Spinal cord (tissue), 10 donors: ENCODE data around the gene FOXP3. TPM values are rescaled to one million over a fixed set of nuclear protein-coding genes. Genes with fewer than 3 reads are reported as not detected.
A peak's percentile ranks its signal among the peaks of the same experiment; 100 is the strongest.

Source experiments
- DNase-seq, 6 donors: peaks; one replicate each; pipeline versions ENCODE4 v3.0.0 to v3.0.0-alpha.2; 2013 to 2015; ENCODE audit warnings: low spot score in 6 of 6, low read depth in 4 of 6
- H3K27ac ChIP-seq: one replicate; pipeline ENCODE4 v1.5.1; 2013; ENCODE audit warnings: low read depth, low read length, control low read depth
- H3K27me3 ChIP-seq: one replicate; pipeline ENCODE4 v1.6.1; 2013; ENCODE audit warnings: low read length; ENCODE audit not compliant: control insufficient read depth, insufficient read depth
- H3K36me3 ChIP-seq: one replicate; pipeline ENCODE4 v1.6.1; 2013; ENCODE audit warnings: low read length; ENCODE audit not compliant: control insufficient read depth, insufficient read depth
- H3K4me1 ChIP-seq: one replicate; pipeline ENCODE4 v1.6.1; 2013; ENCODE audit warnings: low read length; ENCODE audit not compliant: control insufficient read depth, insufficient read depth
- H3K4me3 ChIP-seq: one replicate; pipeline ENCODE4 v1.5.1; 2013; ENCODE audit warnings: low read depth, low read length, control low read depth
- H3K9me3 ChIP-seq: one replicate; pipeline ENCODE4 v1.6.1; 2013; ENCODE audit warnings: low read length; ENCODE audit not compliant: control insufficient read depth, insufficient read depth
- WGBS: methylation state at CpG from one replicate; pipeline ENCODE4 v1.1.5; 2013; ENCODE audit warnings: missing lambda C conversion rate; ENCODE audit not compliant: insufficient coverage; 5-methylcytosine and 5-hydroxymethylcytosine counted together
- polyA plus RNA-seq, 2 donors: library from polyadenylated mRNA; unstranded; fragments of 120-200 nt; gene quantifications; one replicate each; pipeline ENCODE4 v1.2.1, GENCODE V29; 2013; ENCODE audit not compliant: insufficient read length in 2 of 2
- total RNA-seq, 2 donors: library from RNA; depleted of rRNA in 1 of 2; stranded (reverse); fragments of 120-200 nt in 1 of 2; fragments of >200 nt in 1 of 2; gene quantifications; one replicate each; pipeline versions ENCODE4 v1.2.3 to v1.2.4, GENCODE V29; 2013 to 2014
- donor health status: healthy.

FOXP3 gene
- total and polyA plus RNA-seq, 4 donors = 0.11 to 1.3 (median 1.2) TPM; not detected in 1

DNA sequence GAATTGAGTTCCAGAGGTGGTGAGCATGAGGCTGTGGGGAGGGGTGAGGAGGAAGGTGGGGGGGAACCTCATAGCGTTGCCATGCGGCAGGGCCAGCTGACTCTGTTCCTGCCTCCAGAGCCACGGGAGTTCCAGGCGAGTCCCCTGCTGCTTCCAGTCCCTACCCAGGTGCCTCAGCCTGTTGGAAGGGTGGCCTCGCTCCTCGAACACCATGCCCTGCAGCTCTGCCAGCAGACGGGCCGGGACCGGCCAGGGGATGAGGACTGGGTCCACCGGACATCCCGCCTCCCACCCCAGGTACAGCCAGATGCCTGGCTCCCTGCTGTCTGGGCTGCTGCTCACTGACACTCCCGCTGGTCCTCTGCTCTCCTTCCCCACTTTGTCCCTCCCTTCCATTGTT is 21.3 kb downstream of the FOXP3 start:
- DNase-seq = no peak
- no peaks in the 10 kb centered on the region for H3K9me3 ChIP-seq
- WGBS = 78% methylated on average over 12 of the region's 12 CpGs

GRCh38 chrX:49242545-49243066 is 21.9 kb downstream of the FOXP3 start:
- H3K27me3 ChIP-seq = no peaks in the 10 kb centered on the region
- H3K27ac ChIP-seq = no peak overlapping the region
- H3K36me3 ChIP-seq = peaks cover 47% of the 10 kb centered on the region
- H3K9me3 ChIP-seq = no peaks in the 10 kb centered on the region
- no peak for DNase-seq
- no peaks in the 10 kb centered on the region for H3K4me1 ChIP-seq
- 85% methylated on average over 9 of the region's 12 CpGs for WGBS
- H3K4me3 ChIP-seq = no peak overlapping the region

More for the DNA sequence above, 21.3 kb downstream of the FOXP3 start:
- no peaks in the 10 kb centered on the region for H3K4me1 ChIP-seq
- no peak overlapping the region for H3K4me3 ChIP-seq
- H3K27ac ChIP-seq = no peak overlapping the region
- H3K27me3 ChIP-seq = no peaks in the 10 kb centered on the region
- peaks cover 52% of the 10 kb centered on the region for H3K36me3 ChIP-seq

DNA sequence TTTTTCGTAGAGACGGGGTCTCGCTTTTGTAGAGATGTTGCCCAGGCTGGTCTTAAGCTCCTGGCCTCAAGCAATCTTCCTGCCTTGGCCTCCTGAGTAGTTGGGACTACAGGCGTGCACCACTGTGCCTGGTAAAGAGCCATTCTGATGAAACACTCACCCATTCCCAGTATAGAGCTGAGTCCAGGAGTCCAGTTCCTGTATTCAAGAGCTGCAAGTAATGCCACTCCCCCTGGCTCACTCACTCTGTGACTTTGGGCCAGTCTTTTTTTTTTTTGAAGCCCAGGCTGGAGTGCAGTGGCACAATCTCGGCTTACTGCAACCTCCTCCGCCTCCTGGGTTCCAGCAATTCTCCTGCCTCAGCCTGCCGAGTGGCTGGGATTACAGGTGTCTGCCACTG is 25.8 kb downstream of the FOXP3 start:
- H3K9me3 ChIP-seq = no peaks in the 10 kb centered on the region
- no peak overlapping the region for H3K4me3 ChIP-seq
- no peak for DNase-seq
- H3K27me3 ChIP-seq = no peaks in the 10 kb centered on the region
- 65% methylated on average over 7 of the region's 7 CpGs for whole genome bisulfite sequencing
- H3K36me3 ChIP-seq = peaks cover 20% of the 10 kb centered on the region
- peaks cover 5% of the 10 kb centered on the region for H3K4me1 ChIP-seq
- no peak overlapping the region for H3K27ac ChIP-seq

GRCh38 chrX:49237060-49237459 is 27.4 kb downstream of the FOXP3 start:
- WGBS = 81% methylated on average over 9 of the region's 9 CpGs
- H3K4me1 ChIP-seq = peaks cover 5% of the 10 kb centered on the region
- H3K9me3 ChIP-seq = no peaks in the 10 kb centered on the region
- no peak overlapping the region for H3K4me3 ChIP-seq
- no peak overlapping the region for H3K27ac ChIP-seq
- no peaks in the 10 kb centered on the region for H3K27me3 ChIP-seq
- DNase-seq = no peak
- peaks cover 7% of the 10 kb centered on the region for H3K36me3 ChIP-seq

GRCh38 chrX:49233887-49234555 is 30.5 kb downstream of the FOXP3 start:
- no peaks in the 10 kb centered on the region for H3K9me3 ChIP-seq
- peaks cover 3% of the 10 kb centered on the region for H3K36me3 ChIP-seq
- H3K4me1 ChIP-seq = peaks cover 17% of the 10 kb centered on the region
- no peak overlapping the region for H3K27ac ChIP-seq
- WGBS = 41% methylated on average over 56 of the region's 56 CpGs
- DNase-seq = peak in 2 of 6 donors; percentile 3 to 4
- no peak overlapping the region for H3K4me3 ChIP-seq
- peaks cover 2% of the 10 kb centered on the region for H3K27me3 ChIP-seq

DNA sequence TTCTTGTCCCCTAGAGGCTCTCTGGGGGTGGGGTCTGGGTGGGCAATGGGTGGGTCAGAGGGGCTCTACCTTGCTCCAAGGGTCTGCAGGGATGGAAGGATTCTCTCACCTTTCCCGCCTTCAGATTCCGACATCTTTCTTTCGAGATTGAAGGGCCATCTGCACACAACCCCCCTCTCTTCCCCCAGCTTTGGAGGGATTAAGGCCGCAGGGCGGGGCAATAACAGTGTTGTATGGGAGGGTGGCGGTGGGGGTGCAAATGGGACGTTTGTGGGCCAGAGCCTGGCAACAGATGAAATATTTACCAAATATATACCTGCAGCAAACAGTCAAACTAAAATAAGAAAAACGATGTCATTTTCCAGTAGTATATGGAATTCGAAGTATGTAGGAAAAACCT is 31.3 kb downstream of the FOXP3 start, which contains the start of gene CACNA1F:
Gene CACNA1F (minus strand): TSS at position 165 of the 400 bp plus-strand sequence. CDS start 31 bp downstream, at position 134.
- Histone ChIP-seq H3K27ac (no peak within 1 kb of the TSS), H3K4me1 (peaks cover 17% of the 10 kb centered on the region), H3K27me3 (peaks cover 2% of the 10 kb centered on the region), H3K36me3 (peaks cover 3% of the 10 kb centered on the region), H3K9me3 (no peaks in the 10 kb centered on the region), H3K4me3 (no peak within 1 kb of the TSS)
- WGBS = no CpG with 5 or more reads among the region's 9 CpGs
- DNase-seq = no peak

GRCh38 chrX:49232525-49232924 is 32.0 kb downstream of the FOXP3 start:
- peaks cover 2% of the 10 kb centered on the region for H3K27me3 ChIP-seq
- 100% methylated on average over 1 of the region's 2 CpGs for WGBS

DNA sequence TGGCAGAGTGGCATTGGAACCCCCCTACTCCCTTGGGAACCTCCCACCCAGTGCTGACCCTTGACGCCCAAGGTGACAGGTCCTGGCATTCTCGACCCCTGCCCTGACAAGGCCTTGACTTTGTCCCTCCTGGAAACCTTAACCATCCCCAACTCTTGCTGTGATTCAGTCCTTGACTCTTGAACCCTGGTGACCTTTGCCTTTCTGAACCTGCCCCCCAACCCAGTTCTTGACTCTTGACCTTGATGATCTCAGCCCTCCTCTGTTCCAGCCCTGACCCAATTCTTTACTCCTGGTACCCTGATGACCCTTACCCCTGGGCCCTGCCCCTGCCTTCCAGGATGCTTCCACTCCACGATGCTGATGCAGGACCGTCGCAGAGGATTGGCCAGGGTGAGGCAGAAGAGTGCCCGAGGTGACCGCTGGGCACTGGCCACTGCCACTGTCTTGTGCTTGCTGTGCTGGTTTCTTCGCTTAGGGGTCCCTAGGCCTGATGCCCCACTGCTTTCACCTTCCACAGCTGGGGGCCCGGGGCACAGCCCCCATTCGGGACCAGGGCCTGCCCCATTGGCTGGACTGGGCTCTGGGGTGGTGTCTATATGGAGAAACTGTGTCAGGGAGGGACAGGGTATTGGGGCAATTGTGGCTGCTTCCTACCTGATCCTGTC is 33.0 kb downstream of the FOXP3 start:
- no peaks in the 10 kb centered on the region for H3K36me3 ChIP-seq
- peaks cover 17% of the 10 kb centered on the region for H3K4me1 ChIP-seq
- no peak overlapping the region for H3K27ac ChIP-seq
- no peak overlapping the region for H3K4me3 ChIP-seq
- H3K9me3 ChIP-seq = no peaks in the 10 kb centered on the region
- peaks cover 2% of the 10 kb centered on the region for H3K27me3 ChIP-seq
- DNase-seq = no peak
- WGBS = 87% methylated on average over 9 of the region's 10 CpGs

More at GRCh38 chrX:49232525-49232924, 32.0 kb downstream of the FOXP3 start:
- no peak for DNase-seq
- Histone ChIP-seq H3K27ac (no peak overlapping the region), H3K4me1 (peaks cover 17% of the 10 kb centered on the region), H3K4me3 (no peak overlapping the region), H3K36me3 (peaks cover 3% of the 10 kb centered on the region), H3K9me3 (no peaks in the 10 kb centered on the region)

- no peak overlapping the region for H3K27ac ChIP-seq
- DNase-seq = peak in 2 of 6 donors; percentile 7 to 18
- WGBS = 35% methylated on average over 41 of the region's 44 CpGs
- peak overlapping the region; percentile 27 for H3K4me3 ChIP-seq
- peaks cover 2% of the 10 kb centered on the region for H3K27me3 ChIP-seq
- no peaks in the 10 kb centered on the region for H3K9me3 ChIP-seq
- H3K4me1 ChIP-seq = peaks cover 17% of the 10 kb centered on the region
- no peaks in the 10 kb centered on the region for H3K36me3 ChIP-seq
Measured at GRCh38 chrX:49230500-49231232, 33.8 kb downstream of the FOXP3 start.
